ENCODE data around the gene ADTRP. TPM values are rescaled to one million over a fixed set of nuclear protein-coding genes. Genes with fewer than 3 reads are reported as not detected.
A peak's percentile ranks its signal among the peaks of the same experiment; 100 is the strongest.

ADTRP gene
- total RNA-seq, 1 donor from 2014 or later, result not detected

GRCh38 chr6:11773581-11773980 lies 5.0 kb downstream of the ADTRP start:
- H3K27me3 ChIP-seq, result no peaks in the 10 kb centered on the region
- intact Hi-C loops (cut with DNase I), result no loop called here
- peak overlapping the region; percentile 95 for H3K27ac ChIP-seq
- H3K36me3 ChIP-seq, result no peaks in the 10 kb centered on the region
- no peak overlapping the region for H3K4me3 ChIP-seq
- peaks cover 45% of the 10 kb centered on the region for H3K4me1 ChIP-seq
- no peak for DNase-seq (ENCODE audit: extremely low spot score in 2 of 2)
- TF ChIP-seq POLR2AphosphoS5 (IDR thresholded peaks at IDR 0.05; ENCODE audit: insufficient read depth in 1 of 2, low read depth in 1 of 2) (no peak), CTCF (IDR thresholded peaks at IDR 0.05) (no peak), POLR2A (IDR thresholded peaks at IDR 0.05) (no peak)
- H3K9me3 ChIP-seq, result no peaks in the 10 kb centered on the region

GRCh38 chr6:11773013-11773412 lies 5.6 kb downstream of the ADTRP start:
- DNase-seq (ENCODE audit: extremely low spot score in 2 of 2), result no peak
- TF ChIP-seq POLR2AphosphoS5 (IDR thresholded peaks at IDR 0.05; ENCODE audit: insufficient read depth in 1 of 2, low read depth in 1 of 2) (no peak), POLR2A (IDR thresholded peaks at IDR 0.05) (no peak)
- Histone ChIP-seq H3K36me3 (no peaks in the 10 kb centered on the region), H3K4me1 (peaks cover 46% of the 10 kb centered on the region), H3K9me3 (no peaks in the 10 kb centered on the region), H3K4me3 (no peak overlapping the region), H3K27me3 (no peaks in the 10 kb centered on the region), H3K27ac (peak overlapping the region; percentile 95)
- intact Hi-C loops (cut with DNase I), result no loop called here

DNA sequence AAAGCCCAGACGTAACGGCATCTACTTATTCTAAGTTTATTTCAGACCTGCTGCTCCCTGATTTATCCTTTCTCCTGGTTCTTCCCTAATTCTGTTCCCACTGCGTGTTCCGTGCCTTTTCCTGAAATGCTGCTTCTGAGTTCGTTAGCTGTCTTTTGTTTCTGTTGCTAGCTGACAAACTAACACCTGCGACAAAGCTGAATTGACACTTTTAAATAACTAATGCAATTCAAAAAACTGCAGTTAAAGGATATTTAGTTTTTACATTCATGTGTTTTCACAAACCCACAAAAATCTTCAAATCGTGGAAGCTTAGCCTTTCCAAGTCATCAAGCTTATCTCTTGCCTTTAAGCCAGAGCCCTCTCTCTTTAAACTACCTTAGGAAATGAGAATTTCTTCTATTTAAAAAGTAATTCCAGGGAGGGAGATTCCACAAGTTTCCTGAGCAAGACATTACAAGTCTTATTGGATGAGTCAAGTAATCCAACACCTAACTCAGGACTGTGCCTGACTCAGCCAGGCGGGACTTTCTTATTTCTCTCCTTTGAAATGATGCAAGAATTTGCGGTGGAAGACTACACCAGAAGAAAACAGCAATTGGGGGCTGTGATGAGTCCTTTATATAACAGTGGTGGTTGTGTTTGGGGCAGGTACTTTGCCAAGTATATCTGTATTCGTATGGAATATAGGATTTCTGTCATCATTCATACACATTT lies 6.3 kb downstream of the ADTRP start:
- H3K27ac ChIP-seq, result peak overlapping the region; percentile 95
- TF ChIP-seq POLR2AphosphoS5 (IDR thresholded peaks at IDR 0.05; ENCODE audit: insufficient read depth in 1 of 2, low read depth in 1 of 2) (peak in 1 of 2 donors; percentile 92), POLR2A (IDR thresholded peaks at IDR 0.05) (no peak)
- no peaks in the 10 kb centered on the region for H3K36me3 ChIP-seq
- H3K9me3 ChIP-seq, result no peaks in the 10 kb centered on the region
- no peaks in the 10 kb centered on the region for H3K27me3 ChIP-seq
- peak in 1 of 2 donors; percentile 89 for DNase-seq (ENCODE audit: extremely low spot score in 2 of 2)
- peaks cover 47% of the 10 kb centered on the region for H3K4me1 ChIP-seq
- no peak overlapping the region for H3K4me3 ChIP-seq
- intact Hi-C loops (cut with DNase I), result no loop called here

GRCh38 chr6:11771473-11772048 lies 7.0 kb downstream of the ADTRP start:
- no peak overlapping the region for H3K4me3 ChIP-seq
- H3K36me3 ChIP-seq, result no peaks in the 10 kb centered on the region
- H3K27me3 ChIP-seq, result no peaks in the 10 kb centered on the region
- TF ChIP-seq POLR2A (IDR thresholded peaks at IDR 0.05) (no peak), CTCF (IDR thresholded peaks at IDR 0.05) (no peak), POLR2AphosphoS5 (IDR thresholded peaks at IDR 0.05; ENCODE audit: insufficient read depth in 1 of 2, low read depth in 1 of 2) (no peak)
- peak in 1 of 2 donors; percentile 80 for DNase-seq (ENCODE audit: extremely low spot score in 2 of 2)
- peaks cover 55% of the 10 kb centered on the region for H3K4me1 ChIP-seq
- intact Hi-C loops (cut with DNase I), result loop anchor here (1.0 kb wide), 1 partner anchor 43 kb away; no protein-coding TSS in a partner anchor
- no peaks in the 10 kb centered on the region for H3K9me3 ChIP-seq
- H3K27ac ChIP-seq, result peak overlapping the region; percentile 95

DNA sequence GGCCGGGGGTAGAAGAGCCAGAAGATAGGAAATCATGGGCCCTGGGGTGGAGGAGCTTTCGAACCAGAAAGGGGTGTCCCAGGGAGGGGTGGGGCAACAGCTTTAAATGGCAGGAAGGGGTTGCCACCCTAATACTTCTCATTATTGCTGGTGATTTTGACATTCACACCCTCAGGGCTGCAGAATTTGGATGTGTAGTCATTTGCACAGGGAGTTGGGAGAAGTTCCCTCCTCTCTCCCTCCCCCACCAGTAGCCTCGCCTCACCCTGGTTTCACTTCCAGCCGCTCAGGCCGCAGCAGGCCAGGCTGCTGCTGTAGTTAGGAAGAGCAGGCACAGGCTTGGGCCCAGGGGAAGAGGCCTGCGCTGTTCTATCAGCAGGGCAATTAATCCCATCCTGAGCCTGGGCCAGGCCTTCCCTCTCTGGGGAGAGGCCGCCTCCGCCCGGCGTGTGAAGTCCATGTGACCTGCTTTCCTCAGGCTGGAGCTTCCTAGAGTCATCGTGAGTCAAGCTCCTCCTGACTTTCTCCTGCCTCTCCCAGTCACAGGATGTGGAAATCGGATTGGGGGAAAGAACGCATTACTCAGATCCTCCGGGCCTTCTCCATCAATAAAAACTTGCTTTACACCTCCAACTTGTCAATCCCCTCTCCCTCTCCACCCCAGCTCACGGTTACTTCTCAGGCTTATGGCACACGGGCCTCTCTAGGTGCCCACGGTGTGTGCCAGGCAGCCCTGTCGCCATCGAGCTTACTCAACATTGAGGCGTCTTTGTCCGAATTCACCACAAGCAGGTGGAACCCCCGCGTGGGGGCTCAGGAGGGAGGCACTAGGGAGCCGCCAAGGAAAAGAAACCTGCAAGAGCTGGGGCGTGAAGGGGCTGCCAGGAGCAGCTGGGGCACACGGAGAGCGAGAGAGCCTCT lies 7.8 kb downstream of the ADTRP start:
- Histone ChIP-seq H3K27me3 (no peaks in the 10 kb centered on the region), H3K4me1 (peaks cover 59% of the 10 kb centered on the region), H3K4me3 (no peak overlapping the region), H3K36me3 (no peaks in the 10 kb centered on the region), H3K9me3 (no peaks in the 10 kb centered on the region), H3K27ac (peak overlapping the region; percentile 95)
- peak in 1 of 2 donors; percentile 99 for DNase-seq (ENCODE audit: extremely low spot score in 2 of 2)
- TF ChIP-seq CTCF (IDR thresholded peaks at IDR 0.05), result no peak
- TF ChIP-seq POLR2AphosphoS5 (IDR thresholded peaks at IDR 0.05; ENCODE audit: insufficient read depth in 1 of 2, low read depth in 1 of 2), result peak; percentile 97
- TF ChIP-seq POLR2A (IDR thresholded peaks at IDR 0.05), result no peak
- intact Hi-C loops (cut with DNase I), result loop anchor here (1.0 kb wide), 1 partner anchor 43 kb away; no protein-coding TSS in a partner anchor
